GM19438 (cell line): ENCODE data around the gene NEK10.

Experiments used
- ATAC-seq: cut with Tn5 transposase; IDR thresholded peaks from one replicate; pipeline ENCODE4 v1.9.1; 2021; ENCODE audit warnings: low read depth; ENCODE audit not compliant: unreplicated experiment

NEK10 gene

GRCh38 chr3:27119639-27120038 lies 249.5 kb downstream of the NEK10 start:
- ATAC-seq: no peak

GRCh38 chr3:27115352-27115751 lies 253.8 kb downstream of the NEK10 start:
- no peak for ATAC-seq

- no peak for ATAC-seq
These were observed 254.5 kb downstream of the NEK10 start for GRCh38 chr3:27114684-27115083.

GRCh38 chr3:27114129-27114528 lies 255.1 kb downstream of the NEK10 start:
- no peak for ATAC-seq

- ATAC-seq: no peak
These were observed 259.2 kb downstream of the NEK10 start for GRCh38 chr3:27110020-27110419.

- no peak for ATAC-seq
These were observed 260.9 kb downstream of the NEK10 start for GRCh38 chr3:27108322-27108721.

GRCh38 chr3:27105904-27106303 lies 263.3 kb downstream of the NEK10 start:
- ATAC-seq: no peak

- no peak for ATAC-seq
These were observed 272.0 kb downstream of the NEK10 start for GRCh38 chr3:27097182-27097581.

- ATAC-seq: no peak
These were observed 273.5 kb downstream of the NEK10 start for GRCh38 chr3:27095553-27096222.

GRCh38 chr3:27094721-27095120 lies 274.5 kb downstream of the NEK10 start:
- no peak for ATAC-seq

- no peak for ATAC-seq
These were observed 275.4 kb downstream of the NEK10 start for GRCh38 chr3:27093771-27094170.

- ATAC-seq: no peak
These were observed 278.7 kb downstream of the NEK10 start for GRCh38 chr3:27090275-27091041.

- ATAC-seq: no peak
These were observed 279.5 kb downstream of the NEK10 start for GRCh38 chr3:27089645-27090044.

- no peak for ATAC-seq
These were observed 280.1 kb downstream of the NEK10 start for GRCh38 chr3:27089068-27089467.

- no peak for ATAC-seq
These were observed 283.1 kb downstream of the NEK10 start for GRCh38 chr3:27085829-27086730.

- no peak for ATAC-seq
These were observed 287.1 kb downstream of the NEK10 start for GRCh38 chr3:27081992-27082607.

- no peak for ATAC-seq
These were observed 287.6 kb downstream of the NEK10 start for GRCh38 chr3:27081566-27081965.

GRCh38 chr3:27080258-27080525 lies 289.0 kb downstream of the NEK10 start:
- no peak for ATAC-seq

GRCh38 chr3:27079427-27080257 lies 289.5 kb downstream of the NEK10 start:
- ATAC-seq: no peak

- no peak for ATAC-seq
These were observed 290.8 kb downstream of the NEK10 start for GRCh38 chr3:27078246-27078913.
